HAP-1 (cell line): ENCODE results near the gene KRI1.
"Not testable (repeated sequence)": the region's sequence is repeated elsewhere in the genome, so short reads cannot be mapped to it uniquely, and the experiment has no call there.

ENCODE experiments used
- DNase-seq, 2 experiments: peaks; one replicate each; pipeline ENCODE4 v3.0.0-alpha.2; 2016 to 2020; ENCODE audit warnings: low spot score in 2 of 2
- H3K27me3 ChIP-seq: fragments of 250-450 bp; sonication (Bioruptor Pico); 2 replicates; pipeline ENCODE4 v1.5.1; 2020; ENCODE audit warnings: low read depth, mild to moderate bottlenecking, moderate library complexity
- H3K36me3 ChIP-seq: fragments of 250-450 bp; sonication (Bioruptor Pico); replicated peaks from 2 replicates; pipeline ENCODE4 v1.5.1; 2020; ENCODE audit warnings: mild to moderate bottlenecking
- H3K4me1 ChIP-seq: fragments of 250-450 bp; sonication (Bioruptor Pico); 2 replicates; pipeline ENCODE4 v1.5.1; 2020; ENCODE audit warnings: mild to moderate bottlenecking
- H3K4me3 ChIP-seq: fragments of 250-450 bp; sonication (Bioruptor Pico); 2 replicates; pipeline ENCODE4 v1.5.1; 2020; ENCODE audit warnings: mild to moderate bottlenecking, moderate library complexity
- H3K9me3 ChIP-seq: fragments of 250-450 bp; sonication (Bioruptor Pico); 2 replicates; pipeline ENCODE4 v1.5.1; 2020; ENCODE audit warnings: mild to moderate bottlenecking, moderate library complexity
- in situ Hi-C: fragments of 300-500 bp; cut with MboI; formaldehyde crosslinking; loops from 3 replicates; pipeline ENCODE4 v1.14.3; 2020; ENCODE audit warnings: low sequenced_read_pairs, inconsistent platforms, mixed read lengths

Gene KRI1

GRCh38 chr19:10566658-10567410, 1.0 kb upstream of the KRI1 start:
- DNase-seq = no peak
- no peaks in the 10 kb centered on the region for H3K27me3 ChIP-seq
- peaks cover 26% of the 10 kb centered on the region for H3K36me3 ChIP-seq
- H3K9me3 ChIP-seq = no peaks in the 10 kb centered on the region
- no peak overlapping the region for H3K4me3 ChIP-seq
- in situ Hi-C loops = no loop called here
- H3K4me1 ChIP-seq = peaks cover 18% of the 10 kb centered on the region

GRCh38 chr19:10566408-10566657, 523 bp upstream of the KRI1 start:
- H3K36me3 ChIP-seq = peaks cover 27% of the 10 kb centered on the region
- H3K9me3 ChIP-seq = no peaks in the 10 kb centered on the region
- H3K27me3 ChIP-seq = no peaks in the 10 kb centered on the region
- no peak for DNase-seq
- in situ Hi-C loops = no loop called here
- H3K4me3 ChIP-seq = peak overlapping the region; percentile 94
- peaks cover 17% of the 10 kb centered on the region for H3K4me1 ChIP-seq

GRCh38 chr19:10565028-10565566, 713 bp downstream of the KRI1 start:
- Histone ChIP-seq H3K27me3 (no peaks in the 10 kb centered on the region), H3K4me3 (peak overlapping the region; percentile 94), H3K9me3 (no peaks in the 10 kb centered on the region), H3K4me1 (peaks cover 17% of the 10 kb centered on the region), H3K36me3 (peaks cover 40% of the 10 kb centered on the region)
- in situ Hi-C loops = no loop called here
- DNase-seq = peak; percentile 37 to 78

GRCh38 chr19:10562609-10563008, 3.2 kb downstream of the KRI1 start:
- Histone ChIP-seq H3K36me3 (peaks cover 63% of the 10 kb centered on the region), H3K4me1 (peaks cover 8% of the 10 kb centered on the region), H3K9me3 (no peaks in the 10 kb centered on the region), H3K4me3 (no peak overlapping the region), H3K27me3 (no peaks in the 10 kb centered on the region)
- DNase-seq = no peak
- in situ Hi-C loops = no loop called here

GRCh38 chr19:10560154-10560553, 5.7 kb downstream of the KRI1 start:
- Histone ChIP-seq H3K4me3 (no peak overlapping the region), H3K4me1 (peaks cover 8% of the 10 kb centered on the region), H3K9me3 (no peaks in the 10 kb centered on the region), H3K36me3 (peaks cover 84% of the 10 kb centered on the region), H3K27me3 (no peaks in the 10 kb centered on the region)
- DNase-seq = no peak
- in situ Hi-C loops = no loop called here

GRCh38 chr19:10557603-10558197, 8.1 kb downstream of the KRI1 start:
- Histone ChIP-seq H3K9me3 (no peaks in the 10 kb centered on the region), H3K27me3 (no peaks in the 10 kb centered on the region), H3K4me1 (no peaks in the 10 kb centered on the region), H3K4me3 (no peak overlapping the region), H3K36me3 (peaks cover 91% of the 10 kb centered on the region)
- DNase-seq = no peak
- in situ Hi-C loops = no loop called here

GRCh38 chr19:10555610-10555973, 10.2 kb downstream of the KRI1 start:
- Histone ChIP-seq H3K36me3 (peaks cover 85% of the 10 kb centered on the region), H3K4me3 (no peak overlapping the region), H3K27me3 (no peaks in the 10 kb centered on the region), H3K9me3 (no peaks in the 10 kb centered on the region), H3K4me1 (no peaks in the 10 kb centered on the region)
- DNase-seq = no peak
- in situ Hi-C loops = no loop called here

GRCh38 chr19:10554760-10555609, 10.8 kb downstream of the KRI1 start:
- no peaks in the 10 kb centered on the region for H3K9me3 ChIP-seq
- no peaks in the 10 kb centered on the region for H3K27me3 ChIP-seq
- H3K4me1 ChIP-seq = no peaks in the 10 kb centered on the region
- H3K4me3 ChIP-seq = no peak overlapping the region
- no peak for DNase-seq
- peaks cover 83% of the 10 kb centered on the region for H3K36me3 ChIP-seq
- in situ Hi-C loops = no loop called here

GRCh38 chr19:10553943-10554381, 11.8 kb downstream of the KRI1 start:
- Histone ChIP-seq H3K9me3 (no peaks in the 10 kb centered on the region), H3K4me1 (no peaks in the 10 kb centered on the region), H3K27me3 (no peaks in the 10 kb centered on the region), H3K36me3 (peaks cover 83% of the 10 kb centered on the region), H3K4me3 (no peak overlapping the region)
- DNase-seq = no peak
- in situ Hi-C loops = no loop called here

- H3K36me3 ChIP-seq = peaks cover 83% of the 10 kb centered on the region
- no peaks in the 10 kb centered on the region for H3K4me1 ChIP-seq
Observed at GRCh38 chr19:10553087-10553667, 12.6 kb downstream of the KRI1 start.

GRCh38 chr19:10552510-10553053, 13.2 kb downstream of the KRI1 start:
- H3K36me3 ChIP-seq = peaks cover 79% of the 10 kb centered on the region

More at GRCh38 chr19:10553087-10553667, 12.6 kb downstream of the KRI1 start:
- in situ Hi-C loops = no loop called here
- no peak for DNase-seq
- Histone ChIP-seq H3K9me3 (no peaks in the 10 kb centered on the region), H3K27me3 (no peaks in the 10 kb centered on the region), H3K4me3 (no peak overlapping the region)

GRCh38 chr19:10551698-10552301, 14.0 kb downstream of the KRI1 start:
- H3K4me1 ChIP-seq = no peaks in the 10 kb centered on the region
- H3K27me3 ChIP-seq = no peaks in the 10 kb centered on the region
- peak in 1 of 2 experiments; percentile 49 for DNase-seq
- in situ Hi-C loops = no loop called here
- H3K4me3 ChIP-seq = no peak overlapping the region
- peaks cover 76% of the 10 kb centered on the region for H3K36me3 ChIP-seq
- no peaks in the 10 kb centered on the region for H3K9me3 ChIP-seq

More at GRCh38 chr19:10552510-10553053, 13.2 kb downstream of the KRI1 start:
- Histone ChIP-seq H3K9me3 (no peaks in the 10 kb centered on the region), H3K4me1 (no peaks in the 10 kb centered on the region), H3K4me3 (no peak overlapping the region), H3K27me3 (no peaks in the 10 kb centered on the region)
- in situ Hi-C loops = no loop called here
- DNase-seq = peak; percentile 52 to 75

- H3K27me3 ChIP-seq, DNase-seq, H3K9me3 ChIP-seq, in situ Hi-C loops, H3K4me3 ChIP-seq, H3K4me1 ChIP-seq: not testable (repeated sequence)
- H3K36me3 ChIP-seq = peaks cover 72% of the 10 kb centered on the region
Observed at GRCh38 chr19:10551006-10551405, 14.8 kb downstream of the KRI1 start.
